Endometrial microvascular endothelial cells (primary cell): ENCODE results near the gene TLL2. TPM values are rescaled to one million over a fixed set of nuclear protein-coding genes. Genes with fewer than 3 reads are reported as not detected.

Experiments used
- in situ Hi-C: cut with HindIII; loops from 2 replicates; pipeline ENCODE4 v1.10.0; 2017; ENCODE audit warnings: low sequenced_read_pairs, low pct_unique_long_range_greater_than_20kb; ENCODE audit errors: inconsistent ontology term
- total RNA-seq: library from RNA; depleted of rRNA; stranded (reverse); fragments of >200 nt; gene quantifications from one replicate; pipeline ENCODE4 v1.2.3, GENCODE V29; 2015; ENCODE audit errors: inconsistent ontology term

The TLL2 gene
- total RNA-seq, 1 donor from 2014 or later: not detected

- in situ Hi-C loops: no loop called here
Measured at GRCh38 chr10:96377816-96378294, 135.9 kb downstream of the TLL2 start.

- in situ Hi-C loops: no loop called here
Measured at GRCh38 chr10:96376483-96376882, 137.2 kb downstream of the TLL2 start.

GRCh38 chr10:96374985-96375830, 138.5 kb downstream of the TLL2 start:
- in situ Hi-C loops: no loop called here

GRCh38 chr10:96374639-96374984, 139.1 kb downstream of the TLL2 start:
- in situ Hi-C loops: no loop called here

GRCh38 chr10:96374004-96374403, 139.7 kb downstream of the TLL2 start:
- in situ Hi-C loops: no loop called here

GRCh38 chr10:96371356-96371755, 142.4 kb downstream of the TLL2 start:
- in situ Hi-C loops: no loop called here

- in situ Hi-C loops: no loop called here
Measured at GRCh38 chr10:96370584-96371157, 143.1 kb downstream of the TLL2 start.

GRCh38 chr10:96369890-96370583, 143.7 kb downstream of the TLL2 start:
- in situ Hi-C loops: no loop called here

GRCh38 chr10:96368971-96369370, 144.8 kb downstream of the TLL2 start:
- in situ Hi-C loops: no loop called here

- in situ Hi-C loops: no loop called here
Measured at GRCh38 chr10:96367470-96367869, 146.3 kb downstream of the TLL2 start.

GRCh38 chr10:96366508-96366907, 147.2 kb downstream of the TLL2 start:
- in situ Hi-C loops: no loop called here

GRCh38 chr10:96365571-96365970, 148.2 kb downstream of the TLL2 start:
- in situ Hi-C loops: no loop called here

GRCh38 chr10:96360766-96361165, 153.0 kb downstream of the TLL2 start:
- in situ Hi-C loops: no loop called here

- in situ Hi-C loops: no loop called here
Measured at GRCh38 chr10:96360331-96360730, 153.4 kb downstream of the TLL2 start.

GRCh38 chr10:96359616-96360015, 154.1 kb downstream of the TLL2 start:
- in situ Hi-C loops: no loop called here

GRCh38 chr10:96358851-96359540, 154.7 kb downstream of the TLL2 start, which contains the start of gene OPALIN:
OPALIN (minus strand) TSS chr10:96359002; CDS start chr10:96358896, 106 bp downstream.
- in situ Hi-C loops: no loop called here

- in situ Hi-C loops: no loop called here
Measured at GRCh38 chr10:96357038-96357620, 156.6 kb downstream of the TLL2 start.

GRCh38 chr10:96352582-96352981, 161.1 kb downstream of the TLL2 start:
- in situ Hi-C loops: no loop called here

- in situ Hi-C loops: no loop called here
Measured at GRCh38 chr10:96352027-96352426, 161.7 kb downstream of the TLL2 start.
